Transverse colon (tissue), 4 donors: ENCODE results near the gene SASS6. TPM values are rescaled to one million over a fixed set of nuclear protein-coding genes. Genes with fewer than 3 reads are reported as not detected.
A peak's percentile ranks its signal among the peaks of the same experiment; 100 is the strongest.

Experiments used
- DNase-seq: peaks from one replicate; pipeline ENCODE4 v3.0.0-alpha.2; 2019
- H3K27ac ChIP-seq, 4 donors: fragments of 200-600 bp; sonication (generic); 2 replicates each; pipeline ENCODE4 v1.5.1; 2016 to 2018; ENCODE audit warnings: inconsistent platforms in 4 of 4
- H3K27me3 ChIP-seq: fragments of 200-600 bp; sonication (generic); 2 replicates; pipeline ENCODE4 v1.5.1; 2017; ENCODE audit warnings: inconsistent platforms
- H3K36me3 ChIP-seq, 4 donors: fragments of 200-600 bp; sonication (generic); 2 replicates each; pipeline ENCODE4 v1.5.1; 2017 to 2019; ENCODE audit warnings: inconsistent platforms in 4 of 4
- H3K4me1 ChIP-seq, 4 donors: fragments of 200-600 bp; sonication (generic); 2 replicates each; pipeline ENCODE4 v1.5.1; 2017 to 2020; ENCODE audit warnings: inconsistent platforms in 4 of 4
- H3K4me3 ChIP-seq, 4 donors: fragments of 200-600 bp; sonication (generic); 1 replicate in 1 of 4; 2 replicates in 3 of 4; pipeline versions ENCODE4 v1.5.1 to v1.6.1; 2017 to 2019; ENCODE audit warnings: inconsistent platforms in 4 of 4
- H3K9me3 ChIP-seq, 2 donors: fragments of 200-600 bp; sonication (generic); 2 replicates each; pipeline ENCODE4 v1.5.1; 2017 to 2019; ENCODE audit warnings: inconsistent platforms in 2 of 2
- CTCF ChIP-seq, 5 experiments: fragments of 200-600 bp in 3 of 5; fragments of 450-650 bp in 2 of 5; sonication (generic) in 3 of 5; IDR thresholded peaks; 1 replicate in 2 of 5; 2 replicates in 3 of 5; pipeline ENCODE4 v1.5.1; 2016 to 2017; ENCODE audit warnings: antibody characterized with exemption in 5 of 5, inconsistent platforms in 3 of 5, mild to moderate bottlenecking in 2 of 5, moderate library complexity in 1 of 5
- EP300 ChIP-seq: sonication (generic); formaldehyde crosslinking; IDR thresholded peaks from one replicate; pipeline ENCODE4 v1.6.1; 2017; ENCODE audit warnings: antibody characterized with exemption, low read depth
- POLR2A ChIP-seq: fragments of 450-650 bp; IDR thresholded peaks from one replicate; pipeline ENCODE4 v1.6.1; 2016; ENCODE audit warnings: antibody characterized with exemption, mild to moderate bottlenecking, moderate library complexity
- POLR2AphosphoS5 ChIP-seq, 3 donors: sonication (generic); formaldehyde crosslinking; IDR thresholded peaks; one replicate each; pipeline ENCODE4 v1.6.1; 2016; ENCODE audit warnings: antibody characterized with exemption in 3 of 3
- WGBS, 2 donors: methylation state at CpG; one replicate each; pipeline ENCODE4 v1.1.5; 2018; ENCODE audit warnings: low coverage in 1 of 2; 5-methylcytosine and 5-hydroxymethylcytosine counted together
- in situ Hi-C, 4 donors: fragments of 200-750 bp; cut with MboI; loops; one replicate each; pipeline versions ENCODE4 v1.15.0 to v1.15.1; 2017; ENCODE audit warnings: low sequenced_read_pairs in 3 of 4, low pct_ligation_motif_present in 1 of 4, low pct_unique_long_range_greater_than_20kb in 1 of 4
- intact Hi-C: fragments of 100-400 bp; cut with DNase I; formaldehyde crosslinking; loops from one replicate; pipeline ENCODE4 v1.15.1; 2023; ENCODE audit warnings: low total_unique reads
- total RNA-seq, 4 donors: library from RNA; depleted of rRNA; stranded (reverse); fragments of >200 nt; gene quantifications; one replicate each; pipeline ENCODE4 v1.1.0, GENCODE V29; 2016

Gene SASS6
- total RNA-seq, 4 donors from 2014 or later: 1.2 to 2.4 (median 2.0) TPM

- in situ Hi-C loops: no loop called here
- intact Hi-C loops: no loop called here
- Histone ChIP-seq H3K27me3 (no peaks in the 10 kb centered on the region), H3K4me1 (peaks cover 5 to 52% (median 15%) of the 10 kb centered on the region in 4 donors), H3K27ac (no peak overlapping the region), H3K36me3 (peaks cover 0 to 5% (median 0%) of the 10 kb centered on the region in 4 donors), H3K9me3 (peaks cover 0 to 4% of the 10 kb centered on the region in 2 donors), H3K4me3 (no peak overlapping the region)
- no peak for DNase-seq
- WGBS, 2 donors: 83 to 100% methylated on average over 3 to 5 of the region's 5 CpGs
- TF ChIP-seq POLR2AphosphoS5 (IDR thresholded peaks at IDR 0.05) (no peak), CTCF (IDR thresholded peaks at IDR 0.05) (no peak), EP300 (no peak)
Observed at GRCh38 chr1:100045206-100045605, 87.5 kb downstream of the SASS6 start.

DNA sequence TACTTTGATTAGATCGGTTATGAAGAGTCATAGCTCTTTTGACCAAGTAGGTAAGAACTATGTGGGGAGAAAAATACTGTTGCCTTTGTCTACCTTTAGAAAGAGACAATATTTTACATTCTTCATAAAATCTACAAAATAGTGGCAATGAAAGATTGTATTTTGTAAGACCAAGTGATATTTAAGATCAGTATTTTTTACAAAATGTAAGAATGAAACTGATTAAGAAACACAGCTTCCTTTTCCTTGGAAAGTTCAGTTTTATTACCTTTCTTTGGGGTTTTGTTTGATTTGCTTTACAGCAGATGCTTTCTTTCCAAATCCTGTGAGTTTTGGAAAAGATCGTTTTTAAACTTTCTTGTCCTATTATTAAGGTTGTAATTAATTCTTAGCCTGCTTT lies 93.1 kb downstream of the SASS6 start:
- in situ Hi-C loops (no loop called here), intact Hi-C loops (loop anchor here (10.0 kb wide), 1 partner anchor 315 kb away; the partner anchor contains the start of gene CDC14A)
- H3K9me3 ChIP-seq: peaks cover 0 to under 1% of the 10 kb centered on the region in 2 donors
- DNase-seq: no peak
- H3K4me1 ChIP-seq: peaks cover 10 to 58% (median 22%) of the 10 kb centered on the region in 4 donors
- WGBS, 2 donors: 3 to 10% methylated on average over 2 of the region's 2 CpGs
- no peaks in the 10 kb centered on the region for H3K36me3 ChIP-seq
- no peaks in the 10 kb centered on the region for H3K27me3 ChIP-seq
- H3K27ac ChIP-seq: peak overlapping the region; percentile 97 to 100 (median 98)
- peak overlapping the region in 3 of 4 donors; percentile 5 to 89 (median 78) for H3K4me3 ChIP-seq
- TF ChIP-seq CTCF (IDR thresholded peaks at IDR 0.05): no peak
- no peak for TF ChIP-seq EP300

- 0 to 2% methylated on average over 10 to 24 of the region's 37 CpGs for WGBS, 2 donors
- intact Hi-C loops (loop anchor here (10.0 kb wide), 1 partner anchor 316 kb away; the partner anchor contains the start of gene CDC14A), in situ Hi-C loops (no loop called here)
- Histone ChIP-seq H3K9me3 (no peaks in the 10 kb centered on the region), H3K36me3 (no peaks in the 10 kb centered on the region), H3K27me3 (no peaks in the 10 kb centered on the region), H3K4me3 (peak overlapping the region; percentile 71 to 93 (median 84)), H3K4me1 (peaks cover 10 to 58% (median 22%) of the 10 kb centered on the region in 4 donors), H3K27ac (peak overlapping the region; percentile 97 to 100 (median 98))
- peak; percentile 79 for DNase-seq
- TF ChIP-seq EP300: no peak
- TF ChIP-seq POLR2A: peak; percentile 45
- peak in 2 of 3 donors; percentile 58 to 80 for TF ChIP-seq POLR2AphosphoS5 (IDR thresholded peaks at IDR 0.05)
- TF ChIP-seq CTCF (IDR thresholded peaks at IDR 0.05): no peak
Observed at GRCh38 chr1:100038660-100039287, 94.0 kb downstream of the SASS6 start.

DNA sequence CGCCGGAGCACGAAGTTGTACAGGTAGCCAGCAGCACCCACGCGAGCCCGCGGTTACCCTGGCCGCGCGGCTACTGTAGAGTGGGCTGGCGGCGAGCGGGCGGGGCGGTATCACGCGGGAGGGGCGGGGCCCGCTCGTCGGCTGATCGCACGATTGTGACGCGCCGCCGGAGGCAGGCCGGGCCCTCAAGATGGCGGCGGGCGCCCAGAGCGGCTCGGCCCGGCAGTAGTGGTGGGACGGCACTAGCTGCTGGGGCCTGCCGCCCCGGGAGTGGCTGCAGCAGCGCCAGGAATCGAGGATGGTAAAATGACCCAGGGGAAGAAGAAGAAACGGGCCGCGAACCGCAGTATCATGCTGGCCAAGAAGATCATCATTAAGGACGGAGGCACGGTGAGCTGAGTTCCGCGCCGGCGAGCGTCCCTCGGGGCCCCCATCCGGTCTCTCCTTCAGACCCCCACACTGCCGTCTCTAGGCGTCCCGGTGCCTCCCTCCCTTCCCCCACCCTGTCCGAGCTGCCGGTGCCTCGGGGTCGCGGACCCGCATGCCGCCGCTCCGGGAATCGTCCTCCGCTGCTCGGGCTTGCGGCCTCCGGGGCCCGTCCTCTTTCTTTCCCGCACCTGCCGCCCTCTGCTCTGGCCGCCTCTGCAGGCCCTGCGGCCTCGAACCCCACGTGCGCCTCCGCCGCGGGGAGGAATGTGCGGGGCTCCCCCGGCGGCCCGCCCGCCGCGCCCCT lies 94.6 kb downstream of the SASS6 start:
- peak overlapping the region; percentile 71 to 93 (median 84) for H3K4me3 ChIP-seq

More for the DNA sequence above, 94.6 kb downstream of the SASS6 start:
- no peaks in the 10 kb centered on the region for H3K9me3 ChIP-seq
- in situ Hi-C loops (no loop called here), intact Hi-C loops (loop anchor here (10.0 kb wide), 1 partner anchor 317 kb away; the partner anchor contains the start of gene CDC14A)
- 1% methylated on average over 71 of the region's 87 CpGs; no CpG with 5 or more reads in 1 of the 2 donors for WGBS, 2 donors
- DNase-seq: peak; percentile 92
- peaks cover 10 to 54% (median 22%) of the 10 kb centered on the region in 4 donors for H3K4me1 ChIP-seq
- H3K36me3 ChIP-seq: no peaks in the 10 kb centered on the region
- no peak for TF ChIP-seq EP300
- peak; percentile 94 to 97 (median 96) for TF ChIP-seq POLR2AphosphoS5 (IDR thresholded peaks at IDR 0.05)
- TF ChIP-seq POLR2A: peak; percentile 95
- no peak for TF ChIP-seq CTCF (IDR thresholded peaks at IDR 0.05)
- H3K27ac ChIP-seq: peak overlapping the region; percentile 97 to 100 (median 98)
- H3K27me3 ChIP-seq: no peaks in the 10 kb centered on the region
